HepG2 (cell line): Measurements from ENCODE around the gene FAM53B. TPM values are rescaled to one million over a fixed set of nuclear protein-coding genes. Genes with fewer than 3 reads are reported as not detected.

Experiments used
- AKAP8 ChIP-seq: sonication (generic); formaldehyde crosslinking; IDR thresholded peaks from 2 replicates; pipeline ENCODE4 v1.5.1; 2020; ENCODE audit warnings: mild to moderate bottlenecking, missing genetic modification reagents
- ATF7 ChIP-seq, 2 experiments: fragments of 450-650 bp in 1 of 2; sonication (generic) in 1 of 2; formaldehyde crosslinking in 1 of 2; IDR thresholded peaks; 2 replicates each; pipeline versions ENCODE4 v1.4.0 to v1.6.1; 2016 to 2020; ENCODE audit warnings: antibody characterized with exemption in 1 of 2, mild to moderate bottlenecking in 1 of 2, missing genetic modification reagents in 1 of 2
- CAMTA2 ChIP-seq: sonication (generic); formaldehyde crosslinking; IDR thresholded peaks from 2 replicates; pipeline ENCODE4 v1.4.0; 2020; ENCODE audit warnings: mild to moderate bottlenecking, missing genetic modification reagents, borderline replicate concordance
- CC2D1A ChIP-seq: sonication (generic); formaldehyde crosslinking; IDR thresholded peaks from 2 replicates; pipeline ENCODE4 v1.8.1; 2023; ENCODE audit warnings: mild to moderate bottlenecking, missing genetic modification reagents
- FOXA3 ChIP-seq: IDR thresholded peaks from 2 replicates; pipeline ENCODE4 v1.6.1; 2016; ENCODE audit warnings: missing genetic modification reagents, missing compliant biosample characterization
- HMG20A ChIP-seq: IDR thresholded peaks from 2 replicates; pipeline ENCODE4 v1.6.1; 2016; ENCODE audit warnings: borderline replicate concordance
- MTA1 ChIP-seq: sonication (generic); formaldehyde crosslinking; IDR thresholded peaks from 2 replicates; pipeline ENCODE4 v1.4.0; 2020; ENCODE audit warnings: missing genetic modification reagents, mild to moderate bottlenecking, borderline replicate concordance
- MXD1 ChIP-seq: sonication (generic); formaldehyde crosslinking; IDR thresholded peaks from 2 replicates; pipeline ENCODE4 v1.4.0; 2020; ENCODE audit warnings: mild to moderate bottlenecking, missing genetic modification reagents
- POLR2AphosphoS5 ChIP-seq: IDR thresholded peaks from 2 replicates; pipeline ENCODE4 v1.6.1; 2012; ENCODE audit warnings: low read depth, low read length
- RARA ChIP-seq: IDR thresholded peaks from 2 replicates; pipeline ENCODE4 v1.6.1; 2016; ENCODE audit warnings: missing genetic modification reagents, missing compliant biosample characterization
- SMYD3 ChIP-seq: sonication (generic); formaldehyde crosslinking; IDR thresholded peaks from 2 replicates; pipeline ENCODE4 v1.8.1; 2023; ENCODE audit warnings: mild to moderate bottlenecking, missing genetic modification reagents
- ZBTB25 ChIP-seq: IDR thresholded peaks from 2 replicates; pipeline ENCODE4 v1.6.1; 2018; ENCODE audit warnings: missing genetic modification reagents
- ZFP90 ChIP-seq: sonication (generic); formaldehyde crosslinking; IDR thresholded peaks from 2 replicates; pipeline ENCODE4 v1.8.0; 2022; ENCODE audit warnings: missing genetic modification reagents, mild to moderate bottlenecking, inconsistent platforms, borderline replicate concordance
- ZKSCAN8 ChIP-seq: IDR thresholded peaks from 2 replicates; pipeline ENCODE4 v1.6.1; 2016; ENCODE audit warnings: borderline replicate concordance, missing genetic modification reagents, missing compliant biosample characterization
- ZNF33B ChIP-seq: sonication (generic); formaldehyde crosslinking; IDR thresholded peaks from 2 replicates; pipeline ENCODE4 v1.5.1; 2020; ENCODE audit warnings: mild to moderate bottlenecking, missing genetic modification reagents
- ZNF768 ChIP-seq: sonication (generic); formaldehyde crosslinking; IDR thresholded peaks from 2 replicates; pipeline ENCODE4 v1.4.0; 2020; ENCODE audit warnings: missing genetic modification reagents
- polyA plus RNA-seq, 8 experiments: library from polyadenylated mRNA; depleted of rRNA in 3 of 8; stranded (reverse) in 7 of 8; unstranded in 1 of 8; fragments of >200 nt; fragmentation: Illumina TruSeq in 4 of 8; extraction: Trizol in 4 of 8; gene quantifications; 2 replicates each; pipeline versions ENCODE4 v1.2.1 to v1.2.3, GENCODE V29; 2011 to 2016; ENCODE audit warnings: low read depth in 4 of 8, missing spikeins in 1 of 8, mixed read lengths in 1 of 8; ENCODE audit not compliant: insufficient read depth in 1 of 8
- total RNA-seq, 5 experiments: library from RNA; depleted of rRNA; stranded (reverse); fragments of >200 nt; fragmentation: Illumina TruSeq; extraction: Trizol; gene quantifications; 2 replicates each; pipeline ENCODE4 v1.2.3, GENCODE V29; 2016; ENCODE audit warnings: low read depth in 1 of 5
- TF ChIP-seq, protein P1 (sequence below): sonication (generic); formaldehyde crosslinking; IDR thresholded peaks from 2 replicates; pipeline ENCODE4 v1.8.0; 2022; ENCODE audit warnings: mild to moderate bottlenecking, missing genetic modification reagents, moderate library complexity
- TF ChIP-seq, protein P2 (sequence below): sonication (generic); formaldehyde crosslinking; IDR thresholded peaks from 2 replicates; pipeline ENCODE4 v1.4.0; 2020; ENCODE audit warnings: missing genetic modification reagents, mild to moderate bottlenecking, borderline replicate concordance
- TF ChIP-seq, protein P3 (sequence below): sonication (generic); formaldehyde crosslinking; IDR thresholded peaks from 2 replicates; pipeline ENCODE4 v1.8.0; 2022; ENCODE audit warnings: missing genetic modification reagents, mild to moderate bottlenecking, moderate library complexity, borderline replicate concordance

The FAM53B gene
- total and polyA plus RNA-seq, 2 of the 13 experiments (the other 11 are each of a cell fraction or from before 2014, with no cell fraction given), result 6.4 to 19.3 TPM

- TF ChIP-seq, protein P1, sequence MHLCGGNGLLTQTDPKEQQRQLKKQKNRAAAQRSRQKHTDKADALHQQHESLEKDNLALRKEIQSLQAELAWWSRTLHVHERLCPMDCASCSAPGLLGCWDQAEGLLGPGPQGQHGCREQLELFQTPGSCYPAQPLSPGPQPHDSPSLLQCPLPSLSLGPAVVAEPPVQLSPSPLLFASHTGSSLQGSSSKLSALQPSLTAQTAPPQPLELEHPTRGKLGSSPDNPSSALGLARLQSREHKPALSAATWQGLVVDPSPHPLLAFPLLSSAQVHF, result 0 out of 2 replicates have a peak, but pooled peaks have one; percentile 24
- TF ChIP-seq ZBTB25 (CRISPR knock-in tag), result no peak; the same call in 1 of the 2 replicates
- peak; percentile 77 for TF ChIP-seq MTA1 (CRISPR knock-in tag)
- TF ChIP-seq ZNF33B (CRISPR knock-in tag), result no peak; the same call in 1 of the 2 replicates
- no peak for TF ChIP-seq CAMTA2 (CRISPR knock-in tag)
- peak; percentile 15; the same call in 1 of the 2 replicates for TF ChIP-seq ZNF768 (CRISPR knock-in tag)
- TF ChIP-seq ZFP90, result peak; percentile 67; the same call in 1 of the 2 replicates
- TF ChIP-seq AKAP8 (CRISPR knock-in tag), result no peak
- TF ChIP-seq ATF7 (IDR thresholded peaks at IDR 0.05), result no peak
- TF ChIP-seq ATF7 (CRISPR knock-in tag; IDR thresholded peaks at IDR 0.05), result no peak
- TF ChIP-seq HMG20A (CRISPR knock-in tag), result no peak
- 0 out of 2 replicates have a peak, but pooled peaks have one; percentile 49 for TF ChIP-seq ZKSCAN8 (CRISPR knock-in tag)
- no peak for TF ChIP-seq CC2D1A (CRISPR knock-in tag)
- TF ChIP-seq SMYD3 (CRISPR knock-in tag), result no peak
- TF ChIP-seq, protein P2, sequence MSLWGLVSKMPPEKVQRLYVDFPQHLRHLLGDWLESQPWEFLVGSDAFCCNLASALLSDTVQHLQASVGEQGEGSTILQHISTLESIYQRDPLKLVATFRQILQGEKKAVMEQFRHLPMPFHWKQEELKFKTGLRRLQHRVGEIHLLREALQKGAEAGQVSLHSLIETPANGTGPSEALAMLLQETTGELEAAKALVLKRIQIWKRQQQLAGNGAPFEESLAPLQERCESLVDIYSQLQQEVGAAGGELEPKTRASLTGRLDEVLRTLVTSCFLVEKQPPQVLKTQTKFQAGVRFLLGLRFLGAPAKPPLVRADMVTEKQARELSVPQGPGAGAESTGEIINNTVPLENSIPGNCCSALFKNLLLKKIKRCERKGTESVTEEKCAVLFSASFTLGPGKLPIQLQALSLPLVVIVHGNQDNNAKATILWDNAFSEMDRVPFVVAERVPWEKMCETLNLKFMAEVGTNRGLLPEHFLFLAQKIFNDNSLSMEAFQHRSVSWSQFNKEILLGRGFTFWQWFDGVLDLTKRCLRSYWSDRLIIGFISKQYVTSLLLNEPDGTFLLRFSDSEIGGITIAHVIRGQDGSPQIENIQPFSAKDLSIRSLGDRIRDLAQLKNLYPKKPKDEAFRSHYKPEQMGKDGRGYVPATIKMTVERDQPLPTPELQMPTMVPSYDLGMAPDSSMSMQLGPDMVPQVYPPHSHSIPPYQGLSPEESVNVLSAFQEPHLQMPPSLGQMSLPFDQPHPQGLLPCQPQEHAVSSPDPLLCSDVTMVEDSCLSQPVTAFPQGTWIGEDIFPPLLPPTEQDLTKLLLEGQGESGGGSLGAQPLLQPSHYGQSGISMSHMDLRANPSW (CRISPR knock-in tag), result no peak
- TF ChIP-seq MXD1 (CRISPR knock-in tag), result no peak
- TF ChIP-seq RARA (CRISPR knock-in tag), result peak; percentile 17; the same call in 1 of the 2 replicates
- TF ChIP-seq POLR2AphosphoS5, result peak; percentile 67
- TF ChIP-seq, protein P3, sequence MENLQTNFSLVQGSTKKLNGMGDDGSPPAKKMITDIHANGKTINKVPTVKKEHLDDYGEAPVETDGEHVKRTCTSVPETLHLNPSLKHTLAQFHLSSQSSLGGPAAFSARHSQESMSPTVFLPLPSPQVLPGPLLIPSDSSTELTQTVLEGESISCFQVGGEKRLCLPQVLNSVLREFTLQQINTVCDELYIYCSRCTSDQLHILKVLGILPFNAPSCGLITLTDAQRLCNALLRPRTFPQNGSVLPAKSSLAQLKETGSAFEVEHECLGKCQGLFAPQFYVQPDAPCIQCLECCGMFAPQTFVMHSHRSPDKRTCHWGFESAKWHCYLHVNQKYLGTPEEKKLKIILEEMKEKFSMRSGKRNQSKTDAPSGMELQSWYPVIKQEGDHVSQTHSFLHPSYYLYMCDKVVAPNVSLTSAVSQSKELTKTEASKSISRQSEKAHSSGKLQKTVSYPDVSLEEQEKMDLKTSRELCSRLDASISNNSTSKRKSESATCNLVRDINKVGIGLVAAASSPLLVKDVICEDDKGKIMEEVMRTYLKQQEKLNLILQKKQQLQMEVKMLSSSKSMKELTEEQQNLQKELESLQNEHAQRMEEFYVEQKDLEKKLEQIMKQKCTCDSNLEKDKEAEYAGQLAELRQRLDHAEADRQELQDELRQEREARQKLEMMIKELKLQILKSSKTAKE (CRISPR knock-in tag), result 0 out of 2 replicates have a peak, but pooled peaks have one; percentile 45
- peak; percentile 27; the same call in 1 of the 2 replicates for TF ChIP-seq FOXA3 (CRISPR knock-in tag)
Measured at GRCh38 chr10:124605856-124606812, 138.0 kb downstream of the FAM53B start (continued).
